Neural crest cell (in vitro differentiated cells): ENCODE results near the gene RCVRN. TPM values are rescaled to one million over a fixed set of nuclear protein-coding genes. Genes with fewer than 3 reads are reported as not detected.

Experiments
- DNase-seq: peaks from one replicate; pipeline ENCODE4 v3.0.0; 2021; ENCODE audit warnings: low read depth, mixed read lengths, low spot score
- H3K27ac Mint-ChIP-seq: one replicate; pipeline ENCODE4 v1.8.0; 2021; ENCODE audit warnings: mild to moderate bottlenecking, mixed read lengths; ENCODE audit not compliant: unreplicated experiment
- H3K27me3 Mint-ChIP-seq: 2 replicates; pipeline ENCODE4 v1.8.0; 2021; ENCODE audit warnings: low read depth, mild to moderate bottlenecking, mixed read lengths
- H3K36me3 Mint-ChIP-seq: 2 replicates; pipeline ENCODE4 v1.8.0; 2021; ENCODE audit warnings: low read depth, mild to moderate bottlenecking, mixed read lengths
- H3K4me1 Mint-ChIP-seq: 2 replicates; pipeline ENCODE4 v1.8.0; 2021; ENCODE audit warnings: mixed read lengths
- H3K4me3 Mint-ChIP-seq: one replicate; pipeline ENCODE4 v1.8.0; 2021; ENCODE audit warnings: mild to moderate bottlenecking, mixed read lengths
- H3K9me3 Mint-ChIP-seq: 2 replicates; pipeline ENCODE4 v1.8.0; 2021; ENCODE audit warnings: mixed read lengths
- CTCF ChIP-seq: fragments of 200-600 bp; sonication (generic); conservative IDR thresholded peaks from 2 replicates; pipeline ENCODE4 v1.5.0; 2021; ENCODE audit warnings: antibody characterized with exemption, mild to moderate bottlenecking
- total RNA-seq: library from RNA; stranded (reverse); gene quantifications from 2 replicates; pipeline ENCODE4 v1.2.1, GENCODE V29; 2021

RCVRN gene
- total RNA-seq, 1 donor from 2014 or later, result 0.35 TPM

- TF ChIP-seq CTCF, result no peak
- Mint-ChIP-seq H3K27ac (no peak overlapping the region), H3K4me1 (no peaks in the 10 kb centered on the region), H3K4me3 (no peak overlapping the region), H3K27me3 (peaks cover 5% of the 10 kb centered on the region), H3K9me3 (peaks cover 10% of the 10 kb centered on the region), H3K36me3 (no peaks in the 10 kb centered on the region)
- no peak for DNase-seq
Measured at GRCh38 chr17:9855036-9855435, 50.0 kb downstream of the RCVRN start.

- Mint-ChIP-seq H3K9me3 (peaks cover 10% of the 10 kb centered on the region), H3K36me3 (no peaks in the 10 kb centered on the region), H3K4me1 (no peaks in the 10 kb centered on the region), H3K4me3 (no peak overlapping the region), H3K27ac (peak overlapping the region; percentile 58), H3K27me3 (peaks cover 5% of the 10 kb centered on the region)
- DNase-seq, result no peak
- TF ChIP-seq CTCF, result no peak
Measured at GRCh38 chr17:9854255-9854654, 50.8 kb downstream of the RCVRN start.

- Mint-ChIP-seq H3K4me3 (no peak overlapping the region), H3K36me3 (no peaks in the 10 kb centered on the region), H3K4me1 (no peaks in the 10 kb centered on the region), H3K9me3 (peaks cover 7% of the 10 kb centered on the region), H3K27ac (no peak overlapping the region), H3K27me3 (peaks cover 5% of the 10 kb centered on the region)
- DNase-seq, result no peak
- no peak for TF ChIP-seq CTCF
Measured at GRCh38 chr17:9850151-9850550, 54.9 kb downstream of the RCVRN start.

Other genes with a start within 250 kb of the RCVRN start
- gene DHRS7C, start 113.7 kb downstream of the RCVRN start, total RNA-seq, result not detected in 2 replicates
- gene GSG1L2, start 83.2 kb downstream of the RCVRN start, total RNA-seq, result not detected in 2 replicates
- not detected in 2 replicates for gene GLP2R, start 79.3 kb downstream of the RCVRN start, total RNA-seq